SK-N-SH (cell line): ENCODE measurements around the gene FAM89B.

ENCODE experiments used
- EZH2phosphoT487 ChIP-seq: fragments of 200-600 bp; sonication (generic); IDR thresholded peaks from 2 replicates; pipeline ENCODE4 v1.6.1; 2017; ENCODE audit warnings: low read depth, mixed run types, mild to moderate bottlenecking, antibody characterized with exemption, moderate library complexity, borderline replicate concordance
- MEF2A ChIP-seq: IDR thresholded peaks from 2 replicates; pipeline ENCODE4 v1.4.0; 2012; ENCODE audit warnings: low read depth, borderline replicate concordance
- NRF1 ChIP-seq: IDR thresholded peaks from 2 replicates; pipeline ENCODE4 v1.6.1; 2012; ENCODE audit warnings: low read depth, mild to moderate bottlenecking, low read length
- YY1 ChIP-seq: IDR thresholded peaks from 2 replicates; pipeline ENCODE4 v1.4.0; 2012; ENCODE audit warnings: low read depth, mild to moderate bottlenecking

GRCh38 chr11:65539744-65540289, 32.5 kb upstream of the FAM89B start:
- no peak for TF ChIP-seq MEF2A
- no peak for TF ChIP-seq YY1
- TF ChIP-seq EZH2phosphoT487: no peak
- TF ChIP-seq NRF1: no peak
